Hepatocyte (in vitro differentiated cells): ENCODE measurements around the gene EXOC6. TPM values are rescaled to one million over a fixed set of nuclear protein-coding genes. Genes with fewer than 3 reads are reported as not detected.

Experiments used
- DNase-seq: peaks from one replicate; pipeline ENCODE4 v3.0.0-alpha.2; 2016; ENCODE audit warnings: low spot score
- H2AFZ ChIP-seq: fragments of 200-600 bp; sonication (generic); 2 replicates; pipeline ENCODE4 v1.6.0; 2016; ENCODE audit warnings: antibody characterized with exemption, mild to moderate bottlenecking
- H3K27ac ChIP-seq: fragments of 200-600 bp; sonication (generic); 2 replicates; pipeline ENCODE4 v1.5.1; 2016; ENCODE audit warnings: mild to moderate bottlenecking
- H3K27me3 ChIP-seq: fragments of 200-600 bp; sonication (generic); 2 replicates; pipeline ENCODE4 v1.6.1; 2016
- H3K36me3 ChIP-seq: fragments of 200-600 bp; sonication (generic); replicated peaks from 2 replicates; pipeline ENCODE4 v1.5.1; 2016; ENCODE audit warnings: low read depth; ENCODE audit not compliant: insufficient read depth
- H3K4me1 ChIP-seq: fragments of 200-600 bp; sonication (generic); 2 replicates; pipeline ENCODE4 v1.5.1; 2016; ENCODE audit warnings: mild to moderate bottlenecking, moderate library complexity; ENCODE audit not compliant: insufficient read depth
- H3K4me2 ChIP-seq: fragments of 200-600 bp; sonication (generic); 2 replicates; pipeline ENCODE4 v1.6.0; 2016
- H3K4me3 ChIP-seq: fragments of 200-600 bp; sonication (generic); 2 replicates; pipeline ENCODE4 v1.5.1; 2016; ENCODE audit warnings: mild to moderate bottlenecking
- H3K79me2 ChIP-seq: fragments of 200-600 bp; sonication (generic); 2 replicates; pipeline ENCODE4 v1.6.0; 2017; ENCODE audit warnings: mild to moderate bottlenecking
- H3K9me2 ChIP-seq: fragments of 200-600 bp; sonication (generic); replicated peaks from 2 replicates; pipeline ENCODE4 v1.6.0; 2017; ENCODE audit warnings: mild to moderate bottlenecking; ENCODE audit not compliant: insufficient read depth
- H3K9me3 ChIP-seq: fragments of 200-600 bp; sonication (generic); 2 replicates; pipeline ENCODE4 v1.5.1; 2016; ENCODE audit warnings: low read depth, mild to moderate bottlenecking
- H4K20me1 ChIP-seq: fragments of 200-600 bp; sonication (generic); 2 replicates; pipeline ENCODE4 v1.6.0; 2016; ENCODE audit warnings: mild to moderate bottlenecking; ENCODE audit not compliant: insufficient read depth, poor library complexity, severe bottlenecking
- EZH2 ChIP-seq: fragments of 200-600 bp; sonication (generic); IDR thresholded peaks from 2 replicates; pipeline ENCODE4 v1.6.1; 2016; ENCODE audit warnings: antibody characterized with exemption, mild to moderate bottlenecking, borderline replicate concordance
- EZH2phosphoT487 ChIP-seq: fragments of 200-600 bp; sonication (generic); IDR thresholded peaks from one replicate; pipeline ENCODE4 v1.6.1; 2018; ENCODE audit warnings: antibody characterized with exemption, mild to moderate bottlenecking, low read depth, moderate library complexity; ENCODE audit not compliant: unreplicated experiment, severe bottlenecking
- WGBS: methylation state at CpG from one replicate; pipeline ENCODE4 v1.1.6; 2016; ENCODE audit warnings: low lambda C conversion rate; ENCODE audit errors: missing lambda C conversion rate; 5-methylcytosine and 5-hydroxymethylcytosine counted together
- polyA plus RNA-seq: library from polyadenylated mRNA; unstranded; fragments of >200 nt; fragmentation: Nextera tagmentation; extraction: Ambion mirVana; gene quantifications from 2 replicates; pipeline ENCODE4 v1.2.1, GENCODE V29; 2016
- total RNA-seq: library from RNA; depleted of rRNA; stranded (reverse); fragments of >200 nt; gene quantifications from 2 replicates; pipeline ENCODE4 v1.2.3, GENCODE V29; 2014
- TF ChIP-seq, protein P1 (sequence below): fragments of 200-600 bp; sonication (generic); IDR thresholded peaks from 2 replicates; pipeline ENCODE4 v1.5.1; 2016; ENCODE audit warnings: antibody characterized with exemption, mild to moderate bottlenecking; ENCODE audit not compliant: poor library complexity

EXOC6 gene, protein sequence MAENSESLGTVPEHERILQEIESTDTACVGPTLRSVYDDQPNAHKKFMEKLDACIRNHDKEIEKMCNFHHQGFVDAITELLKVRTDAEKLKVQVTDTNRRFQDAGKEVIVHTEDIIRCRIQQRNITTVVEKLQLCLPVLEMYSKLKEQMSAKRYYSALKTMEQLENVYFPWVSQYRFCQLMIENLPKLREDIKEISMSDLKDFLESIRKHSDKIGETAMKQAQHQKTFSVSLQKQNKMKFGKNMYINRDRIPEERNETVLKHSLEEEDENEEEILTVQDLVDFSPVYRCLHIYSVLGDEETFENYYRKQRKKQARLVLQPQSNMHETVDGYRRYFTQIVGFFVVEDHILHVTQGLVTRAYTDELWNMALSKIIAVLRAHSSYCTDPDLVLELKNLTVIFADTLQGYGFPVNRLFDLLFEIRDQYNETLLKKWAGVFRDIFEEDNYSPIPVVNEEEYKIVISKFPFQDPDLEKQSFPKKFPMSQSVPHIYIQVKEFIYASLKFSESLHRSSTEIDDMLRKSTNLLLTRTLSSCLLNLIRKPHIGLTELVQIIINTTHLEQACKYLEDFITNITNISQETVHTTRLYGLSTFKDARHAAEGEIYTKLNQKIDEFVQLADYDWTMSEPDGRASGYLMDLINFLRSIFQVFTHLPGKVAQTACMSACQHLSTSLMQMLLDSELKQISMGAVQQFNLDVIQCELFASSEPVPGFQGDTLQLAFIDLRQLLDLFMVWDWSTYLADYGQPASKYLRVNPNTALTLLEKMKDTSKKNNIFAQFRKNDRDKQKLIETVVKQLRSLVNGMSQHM
- total RNA-seq: 11.7 and 16.0 TPM in 2 replicates
- 4.0 and 5.8 TPM in 2 replicates for polyA plus RNA-seq

DNA sequence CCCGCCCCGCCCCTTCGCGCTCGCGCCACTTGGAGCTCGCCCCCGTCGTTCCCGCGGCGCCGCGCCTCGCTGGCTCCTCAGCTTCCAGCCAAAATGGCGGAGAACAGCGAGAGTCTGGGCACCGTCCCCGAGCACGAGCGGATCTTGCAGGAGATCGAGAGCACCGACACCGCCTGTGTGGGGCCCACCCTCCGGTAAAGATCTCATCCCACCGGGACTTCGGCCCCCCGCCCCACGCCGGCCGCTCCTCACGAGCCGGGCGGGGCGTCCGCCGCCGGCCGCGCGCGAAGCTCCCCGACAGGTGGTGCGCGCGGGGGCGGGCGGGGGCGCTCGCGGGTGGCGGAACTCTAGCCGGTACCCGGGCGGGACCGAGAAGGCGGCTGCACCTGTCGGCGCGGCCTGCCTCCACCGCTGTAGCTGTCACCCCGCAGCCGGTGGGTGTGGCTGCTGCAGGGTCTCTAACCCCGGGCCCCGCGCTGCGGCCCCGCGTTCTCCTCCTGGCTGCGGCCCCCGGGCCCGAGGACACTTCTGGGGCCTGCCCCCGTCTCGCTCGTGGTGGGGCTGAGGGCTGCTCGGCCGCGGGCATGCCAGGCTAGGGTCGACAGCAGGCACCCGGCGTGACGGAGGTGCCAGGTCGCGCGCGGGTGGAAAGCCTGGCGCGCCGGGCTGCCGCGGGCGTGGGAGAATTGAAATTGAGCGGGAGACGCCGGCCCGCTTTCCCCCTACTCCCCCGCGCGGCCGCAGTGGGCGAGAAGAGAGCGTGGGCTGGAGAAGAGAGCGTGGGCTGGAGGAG lies at the start of gene EXOC6:
Gene EXOC6, plus strand, starts transcription at position 80 of the 793 bp plus-strand sequence. Its CDS starts 14 bp downstream, at position 94.
- Histone ChIP-seq H2AFZ (peak within 1 kb of the TSS; percentile 99), H3K79me2 (peaks cover 28% of the 10 kb centered on the region), H3K4me1 (no peaks in the 10 kb centered on the region), H4K20me1 (no peaks in the 10 kb centered on the region), H3K9me3 (no peaks in the 10 kb centered on the region), H3K36me3 (no peaks in the 10 kb centered on the region), H3K27me3 (no peaks in the 10 kb centered on the region), H3K27ac (peak within 1 kb of the TSS; percentile 94), H3K4me3 (peak within 1 kb of the TSS; percentile 98), H3K9me2 (no peaks in the 10 kb centered on the region), H3K4me2 (peak within 1 kb of the TSS; percentile 98)
- 1% methylated on average over 59 of the region's 103 CpGs for WGBS
- peak; percentile 92 for DNase-seq
- TF ChIP-seq EZH2 (no peak), EZH2phosphoT487 (no peak)
- TF ChIP-seq, protein P1, sequence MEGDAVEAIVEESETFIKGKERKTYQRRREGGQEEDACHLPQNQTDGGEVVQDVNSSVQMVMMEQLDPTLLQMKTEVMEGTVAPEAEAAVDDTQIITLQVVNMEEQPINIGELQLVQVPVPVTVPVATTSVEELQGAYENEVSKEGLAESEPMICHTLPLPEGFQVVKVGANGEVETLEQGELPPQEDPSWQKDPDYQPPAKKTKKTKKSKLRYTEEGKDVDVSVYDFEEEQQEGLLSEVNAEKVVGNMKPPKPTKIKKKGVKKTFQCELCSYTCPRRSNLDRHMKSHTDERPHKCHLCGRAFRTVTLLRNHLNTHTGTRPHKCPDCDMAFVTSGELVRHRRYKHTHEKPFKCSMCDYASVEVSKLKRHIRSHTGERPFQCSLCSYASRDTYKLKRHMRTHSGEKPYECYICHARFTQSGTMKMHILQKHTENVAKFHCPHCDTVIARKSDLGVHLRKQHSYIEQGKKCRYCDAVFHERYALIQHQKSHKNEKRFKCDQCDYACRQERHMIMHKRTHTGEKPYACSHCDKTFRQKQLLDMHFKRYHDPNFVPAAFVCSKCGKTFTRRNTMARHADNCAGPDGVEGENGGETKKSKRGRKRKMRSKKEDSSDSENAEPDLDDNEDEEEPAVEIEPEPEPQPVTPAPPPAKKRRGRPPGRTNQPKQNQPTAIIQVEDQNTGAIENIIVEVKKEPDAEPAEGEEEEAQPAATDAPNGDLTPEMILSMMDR: no peak

DNA sequence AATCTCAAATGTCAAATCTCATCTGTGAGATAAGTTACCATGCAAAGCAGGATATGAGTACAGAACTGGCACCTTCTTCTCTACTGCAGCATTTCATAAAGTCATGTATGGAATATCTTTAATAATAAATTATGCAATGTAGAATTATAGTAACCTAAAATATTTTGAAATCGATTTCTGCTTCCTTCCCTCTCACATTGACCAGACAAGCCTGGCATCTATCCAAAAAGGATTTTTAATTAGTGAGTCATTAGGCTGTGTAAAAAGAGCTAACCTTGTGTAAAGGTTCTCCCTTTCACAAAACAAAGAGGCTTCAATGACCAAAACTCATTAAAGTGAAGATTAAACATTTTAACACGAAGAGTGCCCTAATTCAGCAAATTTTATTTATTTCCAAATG lies 48.8 kb upstream of the EXOC6 start:
- H2AFZ ChIP-seq: no peak overlapping the region
- H3K9me3 ChIP-seq: no peaks in the 10 kb centered on the region
- no peaks in the 10 kb centered on the region for H3K4me1 ChIP-seq
- no peaks in the 10 kb centered on the region for H4K20me1 ChIP-seq
- no peaks in the 10 kb centered on the region for H3K9me2 ChIP-seq
- no peak for DNase-seq
- TF ChIP-seq EZH2phosphoT487: no peak
- no peaks in the 10 kb centered on the region for H3K79me2 ChIP-seq
- no peak overlapping the region for H3K27ac ChIP-seq
- H3K36me3 ChIP-seq: no peaks in the 10 kb centered on the region
- no peak overlapping the region for H3K4me3 ChIP-seq
- no peaks in the 10 kb centered on the region for H3K27me3 ChIP-seq
- 66% methylated on average over 2 of the region's 2 CpGs for WGBS
- H3K4me2 ChIP-seq: no peak overlapping the region

DNA sequence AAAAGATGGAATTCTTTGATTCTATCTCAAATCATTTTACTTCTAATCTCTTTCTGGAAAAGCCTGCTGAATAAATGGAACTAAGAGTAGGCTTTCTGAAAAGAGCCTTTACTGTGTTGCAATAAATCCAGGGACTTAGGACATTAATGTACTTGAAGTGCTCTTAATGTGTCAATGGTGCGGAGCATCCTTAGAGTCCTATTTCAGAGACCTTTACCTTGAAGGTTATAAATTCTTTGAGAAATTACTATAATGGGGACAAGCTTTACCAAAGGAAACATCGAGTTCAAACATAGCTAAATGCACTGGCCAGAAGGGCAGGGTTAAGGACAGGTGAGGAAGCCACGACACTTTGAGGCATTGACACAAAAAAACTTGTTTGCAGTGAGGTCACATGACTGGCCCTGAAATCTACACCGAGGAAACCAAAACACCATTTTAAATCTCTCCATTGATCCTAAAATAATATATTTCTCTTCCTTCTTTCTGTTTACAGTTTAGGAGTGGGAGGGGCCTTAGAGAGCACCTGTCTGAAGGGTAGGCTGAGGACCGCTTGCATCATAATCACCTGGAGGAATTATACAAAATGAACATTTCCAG lies 48.1 kb upstream of the EXOC6 start:
- Histone ChIP-seq H3K4me3 (no peak overlapping the region), H3K9me2 (no peaks in the 10 kb centered on the region), H2AFZ (no peak overlapping the region), H3K27me3 (no peaks in the 10 kb centered on the region), H3K9me3 (no peaks in the 10 kb centered on the region), H3K4me1 (no peaks in the 10 kb centered on the region), H3K27ac (no peak overlapping the region), H4K20me1 (no peaks in the 10 kb centered on the region), H3K4me2 (no peak overlapping the region), H3K79me2 (no peaks in the 10 kb centered on the region), H3K36me3 (no peaks in the 10 kb centered on the region)
- TF ChIP-seq EZH2 (no peak), EZH2phosphoT487 (no peak)
- TF ChIP-seq, protein P1: no peak
- WGBS: 75% methylated on average over 5 of the region's 5 CpGs
- DNase-seq: no peak
